K562 (cell line): ENCODE results near the gene SH2B2. TPM values are rescaled to one million over a fixed set of nuclear protein-coding genes. Genes with fewer than 3 reads are reported as not detected.
A peak's percentile ranks its signal among the peaks of the same experiment; 100 is the strongest.

Source experiments
- ATAC-seq: fragments of 200-7000 bp; cut with Tn5 transposase; 3 replicates; pipeline ENCODE4 v1.9.1; 2020; ENCODE audit warnings: moderate library complexity
- BruUV-seq: library from RNA; stranded (reverse); fragments of 400-500 nt; replicated peaks from 2 replicates; lab custom pipeline; 2021; lab: Mats Ljungman, UMichigan
- CTCF ChIA-PET: fragments of 300-600 bp; formaldehyde crosslinking; extraction: SDS; loops from one replicate; lab custom pipeline; 2021; ENCODE audit warnings: low intra/inter-chr PET ratio; lab: Yijun Ruan, JAX
- POLR2A ChIA-PET: fragments of 300-600, 350-650 bp; sonication (Branson Sonifier 250); formaldehyde crosslinking; extraction: SDS; loops from one replicate; lab custom pipeline; 2021; ENCODE audit warnings: antibody characterized with exemption, inconsistent platforms; lab: Yijun Ruan, JAX
- DNase-seq, 4 experiments: peaks; one replicate each; pipeline versions ENCODE4 v3.0.0 to v3.0.0-alpha.2; 2011 to 2018; ENCODE audit warnings: low spot score in 3 of 4, mixed read lengths in 3 of 4; ENCODE audit errors: extremely low read depth in 1 of 4
- FAIRE-seq: peaks from 2 replicates; lab custom pipeline; 2011; peaks lifted over from hg19 to GRCh38; lab: Jason Lieb, UNC
- H2AFZ ChIP-seq: 2 replicates; pipeline ENCODE4 v1.6.0; 2011; ENCODE audit warnings: low read depth, low read length, control low read depth, inconsistent platforms
- H3K27ac ChIP-seq: fragments of 200-600 bp; 3 replicates; pipeline ENCODE4 v1.8.0; 2011; ENCODE audit warnings: low read depth, mild to moderate bottlenecking, control low read depth, inconsistent platforms, low read length, moderate library complexity, mixed read lengths; ENCODE audit errors: extremely low read depth
- H3K27me3 ChIP-seq, 2 experiments: fragments of 300-600 bp in 1 of 2; 2 replicates in 1 of 2; 3 replicates in 1 of 2; pipeline versions ENCODE4 v1.6.0 to v1.8.0; 2011; ENCODE audit warnings: inconsistent platforms in 2 of 2, low read length in 2 of 2, mild to moderate bottlenecking in 1 of 2, mixed read lengths in 1 of 2, moderate library complexity in 1 of 2; ENCODE audit not compliant: control insufficient read depth in 2 of 2, insufficient read depth in 2 of 2
- H3K36me3 ChIP-seq: fragments of 300-600 bp; 3 replicates; pipeline ENCODE4 v1.8.0; 2011; ENCODE audit warnings: mild to moderate bottlenecking, low read length, inconsistent platforms; ENCODE audit not compliant: control insufficient read depth, insufficient read depth
- H3K4me1 ChIP-seq, 2 experiments: fragments of 200-600 bp in 1 of 2; replicated peaks in 1 of 2; 2 replicates in 1 of 2; 3 replicates in 1 of 2; pipeline versions ENCODE4 v1.5.1 to v1.8.0; 2011; ENCODE audit warnings: inconsistent platforms in 2 of 2, low read length in 2 of 2, mild to moderate bottlenecking in 1 of 2, mixed read lengths in 1 of 2, moderate library complexity in 1 of 2; ENCODE audit not compliant: control insufficient read depth in 2 of 2, insufficient read depth in 2 of 2
- H3K4me2 ChIP-seq: 2 replicates; pipeline ENCODE4 v1.6.1; 2011; ENCODE audit warnings: low read length, control low read depth, inconsistent platforms, mixed read lengths; ENCODE audit not compliant: insufficient read depth
- H3K4me3 ChIP-seq: fragments of 200-600 bp; sonication (generic), shearing (Covaris generic); 2 replicates; pipeline ENCODE4 v1.5.1; 2016; ENCODE audit warnings: control low read depth, inconsistent platforms
- H3K79me2 ChIP-seq: fragments of 200-600 bp; 3 replicates; pipeline ENCODE4 v1.8.0; 2011; ENCODE audit warnings: low read length, inconsistent platforms; ENCODE audit not compliant: control insufficient read depth, insufficient read depth
- H3K9ac ChIP-seq, 2 experiments: 2 replicates each; pipeline versions ENCODE4 v1.6.0 to v1.6.1; 2011; ENCODE audit warnings: low read depth in 2 of 2, low read length in 2 of 2, control low read depth in 1 of 2, inconsistent platforms in 1 of 2, mild to moderate bottlenecking in 1 of 2, mixed read lengths in 1 of 2; ENCODE audit not compliant: insufficient read depth in 1 of 2
- H3K9me1 ChIP-seq: one replicate; pipeline ENCODE4 v1.6.0; 2011; ENCODE audit warnings: inconsistent platforms, mild to moderate bottlenecking, low read length, moderate library complexity; ENCODE audit not compliant: control insufficient read depth, insufficient read depth
- H3K9me3 ChIP-seq: replicated peaks from 2 replicates; pipeline ENCODE4 v1.5.1; 2011; ENCODE audit warnings: low read depth, low read length, inconsistent platforms; ENCODE audit not compliant: control insufficient read depth, insufficient read depth
- H4K20me1 ChIP-seq: replicated peaks from 2 replicates; pipeline ENCODE4 v1.6.1; 2011; ENCODE audit warnings: low read length, inconsistent platforms, mixed read lengths; ENCODE audit not compliant: control insufficient read depth, insufficient read depth
- BRD4 ChIP-seq: fragments of 200-600 bp; sonication (generic); IDR thresholded peaks from 2 replicates; pipeline ENCODE4 v1.6.1; 2017; ENCODE audit warnings: inconsistent platforms
- COPS2 ChIP-seq: fragments of 450-650 bp; conservative IDR thresholded peaks from 2 replicates; pipeline ENCODE4 v1.6.1; 2016; ENCODE audit warnings: mild to moderate bottlenecking, moderate library complexity
- DPF2 ChIP-seq: fragments of 450-650 bp; IDR thresholded peaks from 2 replicates; pipeline ENCODE4 v1.6.1; 2016
- KLF6 ChIP-seq: fragments of 250-450 bp; sonication (Bioruptor Pico); IDR thresholded peaks from 2 replicates; pipeline ENCODE4 v1.4.0; 2020; ENCODE audit warnings: mild to moderate bottlenecking, moderate library complexity, borderline replicate concordance
- MAFG ChIP-seq: fragments of 450-650 bp; conservative IDR thresholded peaks from 2 replicates; pipeline ENCODE4 v1.6.1; 2016; ENCODE audit warnings: missing genetic modification characterization, missing compliant biosample characterization
- SMARCC2 ChIP-seq: fragments of 450-650 bp; IDR thresholded peaks from 2 replicates; pipeline ENCODE4 v1.6.1; 2017; ENCODE audit warnings: antibody characterized with exemption, moderate library complexity, mild to moderate bottlenecking, low read depth
- ZFP36 ChIP-seq: fragments of 150-350 bp; IDR thresholded peaks from 2 replicates; pipeline ENCODE4 v1.6.1; 2018; ENCODE audit warnings: low read length, low read depth; ENCODE audit not compliant: partially characterized antibody
- ZNF239 ChIP-seq: fragments of 250-450 bp; sonication (Bioruptor Pico); IDR thresholded peaks from 2 replicates; pipeline ENCODE4 v1.4.0; 2020; ENCODE audit warnings: mild to moderate bottlenecking
- ZNF408 ChIP-seq: fragments of 250-450 bp; sonication (Bioruptor Pico); IDR thresholded peaks from 2 replicates; pipeline ENCODE4 v1.4.0; 2020; ENCODE audit warnings: low read depth, mild to moderate bottlenecking, moderate library complexity
- ZNF707 ChIP-seq: fragments of 250-450 bp; sonication (Bioruptor Pico); conservative IDR thresholded peaks from 2 replicates; pipeline ENCODE4 v1.8.0; 2022; ENCODE audit warnings: inconsistent platforms, mild to moderate bottlenecking, moderate library complexity
- WGBS: fragments of 100-300 bp; shearing (Covaris generic); methylation state at CpG from one replicate; pipeline ENCODE4 v1.1.6; 2016; ENCODE audit warnings: low coverage, mixed read lengths; ENCODE audit not compliant: insufficient coverage; ENCODE audit errors: missing lambda C conversion rate; 5-methylcytosine and 5-hydroxymethylcytosine counted together
- in situ Hi-C: fragments of 300-500 bp; cut with MboI; formaldehyde crosslinking; loops from 4 replicates; pipeline ENCODE4 v1.15.0; 2018; ENCODE audit warnings: inconsistent platforms, mixed read lengths
- intact Hi-C: fragments of 100-400 bp; cut with micrococcal nuclease; formaldehyde crosslinking; loops from 2 replicates; pipeline ENCODE4 v1.14.2; 2022
- polyA plus RNA-seq, 8 experiments: library from polyadenylated mRNA; depleted of rRNA in 4 of 8; stranded (reverse) in 5 of 8; unstranded in 3 of 8; fragments of >200 nt; fragmentation: Nextera tagmentation in 2 of 8; fragmentation: Illumina TruSeq in 1 of 8; extraction: Ambion mirVana in 2 of 8; extraction: Trizol in 1 of 8; gene quantifications; 2 replicates each; pipeline versions ENCODE4 v1.2.1 to v1.2.3, GENCODE V29; 2011 to 2014; ENCODE audit warnings: inconsistent platforms in 1 of 8, missing spikeins in 1 of 8
- total RNA-seq, 7 experiments: library from RNA; depleted of rRNA in 6 of 7; stranded (reverse); fragments of >200 nt in 6 of 7; fragmentation: Illumina TruSeq in 2 of 7; extraction: Trizol in 2 of 7; gene quantifications; 2 replicates each; pipeline versions ENCODE4 v1.2.1 to v1.2.3, GENCODE V29; 2011 to 2021; ENCODE audit warnings: low replicate concordance in 1 of 7
- TF ChIP-seq, protein P1 (sequence below): fragments of 450-650 bp; IDR thresholded peaks from 2 replicates; pipeline ENCODE4 v1.6.1; 2017; ENCODE audit warnings: mild to moderate bottlenecking, moderate library complexity

Gene SH2B2
- total and polyA plus RNA-seq, 9 of the 15 experiments (the other 6 are each of a cell fraction or from before 2014, with no cell fraction given): 0.03 to 0.89 (median 0.07) TPM; not detected in 4

GRCh38 chr7:102295346-102296178, 8.9 kb downstream of the SH2B2 start:
- no peak overlapping the region for H3K27ac ChIP-seq
- no peaks in the 10 kb centered on the region for H3K9me3 ChIP-seq
- no peak for TF ChIP-seq COPS2
- TF ChIP-seq ZNF707: no peak
- TF ChIP-seq ZNF239 (CRISPR knock-in tag): peak; percentile 92
- TF ChIP-seq ZFP36: peak; percentile 10
- TF ChIP-seq, all 486 proteins: peak for 2
- 5% methylated on average over 12 of the region's 12 CpGs for WGBS
- H3K36me3 ChIP-seq: no peaks in the 10 kb centered on the region
- no peak overlapping the region for H3K9ac ChIP-seq
- ATAC-seq: no peak
- H3K79me2 ChIP-seq: no peaks in the 10 kb centered on the region
- H3K27me3 ChIP-seq: peaks cover 48 to 82% of the 10 kb centered on the region in 2 experiments; a peak in 4 of 5 replicates
- H3K4me3 ChIP-seq: no peak overlapping the region
- ChIA-PET CTCF (no interaction called here), POLR2A (no interaction called here)
- no peak overlapping the region for H2AFZ ChIP-seq
- H3K4me1 ChIP-seq: peaks cover 0 to 11% of the 10 kb centered on the region in 2 experiments; a peak in 1 of 5 replicates
- FAIRE-seq: no peak
- intact Hi-C loops: no loop called here
- no peak overlapping the region for H3K4me2 ChIP-seq
- BruUV-seq: no TSS peak
- H3K9me1 ChIP-seq: no peaks in the 10 kb centered on the region
- H4K20me1 ChIP-seq: peaks cover 16% of the 10 kb centered on the region; the same call in 1 of the 2 replicates
- DNase-seq: no peak
- in situ Hi-C loops: no loop called here

GRCh38 chr7:102296179-102296438, 9.4 kb downstream of the SH2B2 start:
- Histone ChIP-seq H3K27me3 (peaks cover 48 to 82% of the 10 kb centered on the region in 2 experiments; a peak in 4 of 5 replicates), H3K9me1 (no peaks in the 10 kb centered on the region), H3K27ac (no peak overlapping the region), H3K4me3 (no peak overlapping the region), H3K36me3 (no peaks in the 10 kb centered on the region), H3K79me2 (no peaks in the 10 kb centered on the region), H3K4me1 (peaks cover 0 to 16% of the 10 kb centered on the region in 2 experiments; a peak in 1 of 5 replicates), H4K20me1 (peaks cover 15% of the 10 kb centered on the region; the same call in 1 of the 2 replicates), H3K9me3 (no peaks in the 10 kb centered on the region), H3K9ac (no peak overlapping the region), H2AFZ (no peak overlapping the region), H3K4me2 (no peak overlapping the region)
- ATAC-seq (no peak), DNase-seq (no peak), FAIRE-seq (no peak)
- no TSS peak for BruUV-seq
- ChIA-PET POLR2A (interaction anchor here (0.9 kb wide), 1 partner anchor 11 kb away, joined by 3 read pairs; no protein-coding TSS in a partner anchor), CTCF (no interaction called here)
- in situ Hi-C loops (no loop called here), intact Hi-C loops (no loop called here)
- 3% methylated on average over 6 of the region's 6 CpGs for WGBS
- TF ChIP-seq MAFG (no peak), SMARCC2 (no peak), KLF6 (CRISPR knock-in tag) (no peak), ZNF408 (CRISPR knock-in tag) (no peak), BRD4 (no peak), DPF2 (no peak)
- TF ChIP-seq, protein P1, sequence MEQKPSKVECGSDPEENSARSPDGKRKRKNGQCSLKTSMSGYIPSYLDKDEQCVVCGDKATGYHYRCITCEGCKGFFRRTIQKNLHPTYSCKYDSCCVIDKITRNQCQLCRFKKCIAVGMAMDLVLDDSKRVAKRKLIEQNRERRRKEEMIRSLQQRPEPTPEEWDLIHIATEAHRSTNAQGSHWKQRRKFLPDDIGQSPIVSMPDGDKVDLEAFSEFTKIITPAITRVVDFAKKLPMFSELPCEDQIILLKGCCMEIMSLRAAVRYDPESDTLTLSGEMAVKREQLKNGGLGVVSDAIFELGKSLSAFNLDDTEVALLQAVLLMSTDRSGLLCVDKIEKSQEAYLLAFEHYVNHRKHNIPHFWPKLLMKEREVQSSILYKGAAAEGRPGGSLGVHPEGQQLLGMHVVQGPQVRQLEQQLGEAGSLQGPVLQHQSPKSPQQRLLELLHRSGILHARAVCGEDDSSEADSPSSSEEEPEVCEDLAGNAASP: no peak
